HG02884 (cell line): ENCODE data around the gene NDUFA13.

Experiments used
- ATAC-seq: cut with Tn5 transposase; IDR thresholded peaks from one replicate; pipeline ENCODE4 v1.9.1; 2021; ENCODE audit warnings: mild to moderate bottlenecking, moderate library complexity; ENCODE audit not compliant: unreplicated experiment

Gene NDUFA13

GRCh38 chr19:19566306-19566705 lies 50.3 kb downstream of the NDUFA13 start:
- ATAC-seq, result no peak

- ATAC-seq, result no peak
Measured at GRCh38 chr19:19567391-19567790, 51.4 kb downstream of the NDUFA13 start.

GRCh38 chr19:19568802-19569756 lies 53.1 kb downstream of the NDUFA13 start:
- ATAC-seq, result no peak

GRCh38 chr19:19570571-19570970 lies 54.5 kb downstream of the NDUFA13 start:
- no peak for ATAC-seq

GRCh38 chr19:19571071-19571786 lies 55.2 kb downstream of the NDUFA13 start:
- no peak for ATAC-seq

GRCh38 chr19:19575411-19575810 lies 59.4 kb downstream of the NDUFA13 start:
- no peak for ATAC-seq
